ENCODE measurements around the gene LMX1A.

GRCh38 chr1:165387505-165387904 is 31.0 kb upstream of the LMX1A start:
- TF ChIP-seq CTCF (IDR thresholded peaks at IDR 0.05): no peak
- no peak for TF ChIP-seq ZFX (IDR thresholded peaks at IDR 0.05; ENCODE audit: borderline replicate concordance)

Data from 22Rv1 (cell line).